NB4 (cell line): ENCODE results near the gene SLC25A17.

Experiments used
- DNase-seq: peaks from one replicate; pipeline ENCODE4 v3.0.0; 2010; ENCODE audit warnings: low read depth
- H3K4me3 ChIP-seq: one replicate; pipeline ENCODE4 v1.5.1; 2011; ENCODE audit warnings: mild to moderate bottlenecking, low read depth, low read length, moderate library complexity
- CTCF ChIP-seq: IDR thresholded peaks from one replicate; pipeline ENCODE4 v1.5.1; 2012; ENCODE audit warnings: low read depth, low read length
- MAX ChIP-seq: IDR thresholded peaks from 2 replicates; pipeline ENCODE4 v1.6.1; 2011; ENCODE audit warnings: low read depth, low read length
- MYC ChIP-seq: IDR thresholded peaks from 2 replicates; pipeline ENCODE4 v1.6.1; 2011; ENCODE audit warnings: low read depth, low read length
- POLR2A ChIP-seq: IDR thresholded peaks from 2 replicates; pipeline ENCODE4 v1.6.1; 2011; ENCODE audit warnings: mild to moderate bottlenecking; ENCODE audit not compliant: insufficient read length; ENCODE audit errors: extremely low read depth

Gene SLC25A17

GRCh38 chr22:40747361-40747760 is 71.8 kb downstream of the SLC25A17 start:
- no peak for TF ChIP-seq CTCF
- TF ChIP-seq POLR2A: no peak
- no peak for TF ChIP-seq MYC
- no peak overlapping the region for H3K4me3 ChIP-seq
- DNase-seq: no peak

GRCh38 chr22:40746428-40747220 is 72.5 kb downstream of the SLC25A17 start:
- H3K4me3 ChIP-seq: no peak overlapping the region

GRCh38 chr22:40743768-40744167 is 75.4 kb downstream of the SLC25A17 start:
- TF ChIP-seq MYC (no peak), MAX (no peak), CTCF (no peak), POLR2A (no peak)
- DNase-seq: no peak

More at GRCh38 chr22:40746428-40747220, 72.5 kb downstream of the SLC25A17 start:
- DNase-seq: no peak
- no peak for TF ChIP-seq MAX
- no peak for TF ChIP-seq MYC
- TF ChIP-seq POLR2A: no peak
- no peak for TF ChIP-seq CTCF

GRCh38 chr22:40741116-40741515 is 78.0 kb downstream of the SLC25A17 start:
- no peak for TF ChIP-seq MYC
- TF ChIP-seq POLR2A: no peak
- TF ChIP-seq MAX: no peak
- no peak for DNase-seq
- H3K4me3 ChIP-seq: no peak overlapping the region

More at GRCh38 chr22:40743768-40744167, 75.4 kb downstream of the SLC25A17 start:
- H3K4me3 ChIP-seq: no peak overlapping the region

GRCh38 chr22:40739721-40740120 is 79.4 kb downstream of the SLC25A17 start:
- no peak overlapping the region for H3K4me3 ChIP-seq
- TF ChIP-seq CTCF (no peak), POLR2A (no peak), MAX (no peak), MYC (no peak)
- peak; percentile 11 for DNase-seq

GRCh38 chr22:40733919-40734318 is 85.2 kb downstream of the SLC25A17 start:
- H3K4me3 ChIP-seq: no peak overlapping the region
- TF ChIP-seq POLR2A (no peak), MYC (no peak), CTCF (no peak), MAX (no peak)
- no peak for DNase-seq
